Muscle layer of duodenum (tissue), 2 donors: ENCODE results near the gene DUS1L.

Experiments
- H3K27ac ChIP-seq: one replicate; pipeline ENCODE4 v1.7.0; 2013; ENCODE audit warnings: mild to moderate bottlenecking, low read length
- H3K27me3 ChIP-seq: one replicate; pipeline ENCODE4 v1.7.0; 2013; ENCODE audit warnings: low read depth, mild to moderate bottlenecking, control low read depth, low read length
- H3K36me3 ChIP-seq, 2 donors: one replicate each; pipeline ENCODE4 v1.7.0; 2013; ENCODE audit warnings: low read length in 2 of 2, control low read depth in 1 of 2, mild to moderate bottlenecking in 1 of 2; ENCODE audit not compliant: insufficient read depth in 2 of 2, control insufficient read depth in 1 of 2
- H3K4me1 ChIP-seq, 2 donors: one replicate each; pipeline ENCODE4 v1.7.0; 2013; ENCODE audit warnings: low read length in 2 of 2, mild to moderate bottlenecking in 2 of 2, control low read depth in 1 of 2, moderate library complexity in 1 of 2; ENCODE audit not compliant: insufficient read depth in 2 of 2, control insufficient read depth in 1 of 2
- H3K4me3 ChIP-seq, 2 donors: one replicate each; pipeline ENCODE4 v1.7.0; 2013; ENCODE audit warnings: low read length in 2 of 2, low read depth in 1 of 2, mild to moderate bottlenecking in 1 of 2
- H3K9me3 ChIP-seq, 2 donors: one replicate each; pipeline ENCODE4 v1.7.0; 2013; ENCODE audit warnings: low read length in 2 of 2, control low read depth in 1 of 2, mild to moderate bottlenecking in 1 of 2; ENCODE audit not compliant: control insufficient read depth in 1 of 2
- donor health status: healthy.

The DUS1L gene

DNA sequence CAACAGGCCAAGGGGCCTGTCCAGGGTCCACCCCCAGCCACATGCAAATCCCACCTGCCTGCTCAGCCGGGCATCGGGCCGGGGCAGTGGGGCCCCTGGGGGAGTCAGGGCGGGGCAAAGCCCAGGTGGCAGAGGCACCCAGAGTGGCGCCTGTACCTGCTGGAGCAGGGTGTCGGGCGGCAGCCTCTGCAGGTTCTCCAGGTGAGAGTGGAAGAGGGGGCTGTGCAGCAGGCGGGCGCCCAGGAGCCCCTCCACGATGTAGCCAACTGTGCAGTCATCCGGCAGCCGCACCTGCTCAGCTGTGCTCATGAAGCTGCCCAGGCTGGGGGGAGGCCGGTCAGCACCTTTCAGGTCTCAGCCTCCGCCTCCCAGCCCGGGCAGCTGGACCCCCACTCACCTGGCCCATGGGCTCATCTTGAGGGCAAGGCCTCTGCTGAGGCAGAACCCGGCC lies 16.1 kb downstream of the DUS1L start:
- H3K4me1 ChIP-seq = peaks cover 0 to 29% of the 10 kb centered on the region in 2 donors
- no peaks in the 10 kb centered on the region for H3K9me3 ChIP-seq
- no peaks in the 10 kb centered on the region for H3K27me3 ChIP-seq
- H3K4me3 ChIP-seq = no peak overlapping the region
- H3K27ac ChIP-seq = no peak overlapping the region
- H3K36me3 ChIP-seq = peaks cover 5 to 45% of the 10 kb centered on the region in 2 donors

DNA sequence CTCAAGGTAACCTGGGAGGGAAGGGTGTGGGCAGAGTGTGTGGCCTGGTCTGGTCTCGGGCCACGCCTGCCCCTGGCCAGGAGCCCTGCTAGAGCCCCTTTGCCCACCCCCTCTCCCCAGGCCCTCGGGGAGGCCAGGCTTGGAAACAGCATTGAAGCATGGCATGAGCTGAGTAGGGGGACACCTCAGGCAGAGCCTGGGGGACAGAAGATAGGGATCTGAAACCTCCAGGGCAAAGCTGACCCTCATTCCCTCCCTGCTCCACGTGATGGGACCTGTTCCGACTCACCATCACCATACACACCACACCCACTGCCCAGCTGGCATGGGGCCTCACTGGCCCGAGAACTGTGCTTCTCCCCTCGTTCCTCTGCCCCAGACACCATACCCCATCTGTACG lies 16.5 kb downstream of the DUS1L start:
- H3K27me3 ChIP-seq = no peaks in the 10 kb centered on the region
- no peak overlapping the region for H3K4me3 ChIP-seq
- no peak overlapping the region for H3K27ac ChIP-seq
- H3K9me3 ChIP-seq = no peaks in the 10 kb centered on the region
- peaks cover 5 to 41% of the 10 kb centered on the region in 2 donors for H3K36me3 ChIP-seq
- H3K4me1 ChIP-seq = peaks cover 0 to 29% of the 10 kb centered on the region in 2 donors

DNA sequence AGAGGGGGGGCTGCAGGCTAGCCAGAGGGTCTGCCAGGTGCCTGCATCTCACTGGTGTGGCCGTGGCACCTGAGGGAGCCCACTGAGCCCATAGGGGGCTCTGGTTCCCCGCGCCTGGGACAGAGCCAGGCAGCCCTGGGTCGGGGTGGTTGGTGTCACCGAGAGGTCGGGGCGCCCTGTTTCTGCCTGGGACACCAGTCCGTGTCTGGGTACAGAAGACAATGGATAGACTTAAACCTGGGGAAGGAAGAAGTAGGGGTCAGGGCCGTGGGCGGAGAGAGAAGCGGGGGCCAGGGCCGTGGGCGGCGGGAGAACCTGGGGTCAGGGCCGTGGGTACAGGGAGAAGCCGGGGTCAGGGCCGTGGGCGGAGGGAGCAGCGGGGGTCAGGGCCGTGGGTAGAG lies 17.0 kb downstream of the DUS1L start:
- Histone ChIP-seq H3K9me3 (no peaks in the 10 kb centered on the region), H3K4me3 (no peak overlapping the region), H3K27ac (no peak overlapping the region), H3K4me1 (peaks cover 0 to 27% of the 10 kb centered on the region in 2 donors), H3K36me3 (peaks cover 5 to 36% of the 10 kb centered on the region in 2 donors), H3K27me3 (no peaks in the 10 kb centered on the region)

DNA sequence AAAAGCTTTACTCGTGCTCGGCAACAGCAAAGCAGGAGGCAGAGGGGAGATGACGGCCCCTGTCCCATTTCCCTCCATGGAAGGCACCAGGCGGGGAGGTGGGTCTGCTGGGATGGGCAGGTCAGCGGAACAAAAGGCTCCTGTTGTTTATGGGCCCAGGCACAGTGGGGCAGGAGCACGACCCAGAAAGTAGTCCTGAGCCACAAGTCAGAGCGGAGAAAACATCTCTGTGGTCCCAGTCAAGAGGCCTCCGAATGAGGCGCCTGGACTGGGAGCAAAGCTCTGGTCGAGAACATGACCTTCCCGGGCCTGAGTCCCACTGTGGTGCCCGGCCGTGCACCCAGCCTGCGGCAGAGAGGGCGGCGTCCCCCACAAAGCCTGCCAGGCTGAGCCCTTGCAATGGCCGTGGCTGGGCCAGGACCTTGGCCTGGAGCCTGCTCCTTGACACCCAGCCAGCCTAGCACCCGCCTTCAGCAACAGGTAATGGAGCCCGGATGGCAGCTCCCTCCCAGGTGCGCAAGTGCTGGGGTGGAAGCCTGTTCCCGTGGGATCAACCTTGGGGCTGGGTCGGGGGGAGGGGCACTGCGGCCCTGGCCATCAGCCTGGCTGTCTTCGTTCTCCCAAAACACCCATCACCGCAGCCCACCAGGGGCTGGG lies 17.6 kb downstream of the DUS1L start:
- H3K36me3 ChIP-seq = peaks cover 5 to 33% of the 10 kb centered on the region in 2 donors
- no peak overlapping the region for H3K4me3 ChIP-seq
- no peak overlapping the region for H3K27ac ChIP-seq
- no peaks in the 10 kb centered on the region for H3K9me3 ChIP-seq
- H3K27me3 ChIP-seq = no peaks in the 10 kb centered on the region
- H3K4me1 ChIP-seq = peaks cover 0 to 22% of the 10 kb centered on the region in 2 donors

DNA sequence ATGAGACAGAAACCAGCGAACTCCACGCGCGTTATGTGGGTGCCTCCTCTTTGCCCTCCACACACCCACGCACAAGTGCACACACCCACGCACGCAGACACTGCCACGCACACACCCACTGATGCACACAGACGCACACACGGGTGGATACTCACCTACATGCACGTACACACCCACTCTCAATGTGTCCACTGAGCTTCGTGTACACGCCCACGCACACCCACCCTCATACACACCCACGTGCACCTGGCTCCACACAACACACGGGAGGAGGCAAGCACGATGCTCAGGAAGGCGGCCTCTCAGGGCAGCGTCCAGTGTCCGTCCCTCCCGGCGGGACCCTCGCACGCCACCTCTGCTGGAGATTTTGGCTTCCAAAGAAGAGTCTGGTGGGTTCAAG lies 18.2 kb downstream of the DUS1L start:
- Histone ChIP-seq H3K36me3 (peaks cover 5 to 33% of the 10 kb centered on the region in 2 donors), H3K4me1 (peaks cover 0 to 15% of the 10 kb centered on the region in 2 donors), H3K27me3 (no peaks in the 10 kb centered on the region), H3K4me3 (no peak overlapping the region), H3K27ac (no peak overlapping the region), H3K9me3 (no peaks in the 10 kb centered on the region)

DNA sequence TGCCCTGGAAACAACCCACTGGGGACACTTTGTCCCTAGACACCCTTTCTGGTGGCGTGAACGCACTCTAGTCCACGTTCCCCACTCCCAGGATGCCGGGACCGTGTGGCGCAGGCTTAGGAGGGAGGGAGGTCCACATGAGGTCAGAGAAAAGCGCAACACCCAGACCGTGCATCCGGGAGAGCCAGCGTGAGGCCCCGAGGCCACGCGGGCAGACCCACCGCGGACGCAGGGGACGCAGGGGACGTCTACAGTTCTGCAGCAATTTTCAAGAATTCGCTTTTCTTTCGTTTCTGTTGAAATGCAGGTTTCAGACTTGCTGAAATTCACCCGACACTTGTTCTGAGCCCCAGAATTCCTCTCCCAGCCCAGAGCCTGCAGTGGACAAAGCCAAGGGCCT lies 18.7 kb downstream of the DUS1L start:
- H3K27me3 ChIP-seq = no peaks in the 10 kb centered on the region
- H3K4me1 ChIP-seq = peaks cover 0 to 12% of the 10 kb centered on the region in 2 donors
- H3K36me3 ChIP-seq = peaks cover 5 to 33% of the 10 kb centered on the region in 2 donors
- H3K4me3 ChIP-seq = no peak overlapping the region
- no peak overlapping the region for H3K27ac ChIP-seq
- H3K9me3 ChIP-seq = no peaks in the 10 kb centered on the region

DNA sequence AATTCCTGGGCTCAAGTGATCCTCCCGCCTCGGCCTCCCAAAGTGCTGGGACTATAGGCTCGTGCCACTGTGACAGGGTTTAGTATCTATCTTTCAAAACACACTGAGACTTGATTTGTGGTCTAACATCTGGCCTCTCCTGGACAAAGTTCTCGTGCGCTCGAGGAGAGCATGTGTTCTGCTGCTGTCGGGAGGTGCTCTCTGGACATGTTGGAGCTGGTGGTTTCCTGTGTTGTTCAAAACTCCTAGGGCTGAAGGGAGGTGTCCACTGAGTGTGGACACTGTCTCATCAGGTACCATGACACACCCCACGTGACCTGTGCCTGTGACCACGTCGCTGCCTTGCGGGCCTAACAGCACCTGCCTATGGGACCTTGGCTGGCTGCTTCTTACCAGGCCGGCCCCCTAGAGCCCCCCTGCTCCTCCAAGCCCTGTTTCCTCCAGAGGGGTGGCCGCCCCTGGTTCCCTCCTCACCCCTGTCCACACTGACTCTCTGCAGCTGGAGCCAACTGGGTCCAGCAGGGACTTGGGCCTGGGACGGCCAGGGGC lies 19.6 kb downstream of the DUS1L start:
- H3K4me1 ChIP-seq = peaks cover 0 to 11% of the 10 kb centered on the region in 2 donors
- H3K27ac ChIP-seq = no peak overlapping the region
- H3K4me3 ChIP-seq = no peak overlapping the region
- H3K9me3 ChIP-seq = no peaks in the 10 kb centered on the region
- H3K36me3 ChIP-seq = peaks cover 5 to 33% of the 10 kb centered on the region in 2 donors
- no peaks in the 10 kb centered on the region for H3K27me3 ChIP-seq

DNA sequence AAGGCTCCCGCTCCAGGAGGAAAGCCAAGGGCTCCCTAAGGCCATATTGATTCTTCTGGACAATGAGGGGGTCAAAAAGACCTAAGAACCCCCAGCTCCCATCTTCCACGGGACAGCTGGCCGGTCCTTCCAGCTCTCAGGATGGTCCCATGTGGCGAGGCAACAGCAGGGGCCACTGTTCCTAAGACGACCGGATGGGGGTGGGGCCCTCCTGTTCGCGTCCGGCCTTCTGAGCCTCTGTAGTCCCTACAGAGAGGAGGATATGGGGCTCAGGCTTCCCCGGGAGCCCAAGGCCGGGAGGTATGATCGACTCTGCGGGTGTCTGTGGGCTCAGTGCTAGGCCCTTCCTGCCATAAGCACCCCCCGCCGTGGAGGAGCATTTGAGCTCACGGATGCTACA lies 22.1 kb downstream of the DUS1L start:
- H3K27ac ChIP-seq = no peak overlapping the region
- peaks cover 5 to 15% of the 10 kb centered on the region in 2 donors for H3K36me3 ChIP-seq
- H3K4me1 ChIP-seq = no peaks in the 10 kb centered on the region
- no peak overlapping the region for H3K4me3 ChIP-seq
- no peaks in the 10 kb centered on the region for H3K27me3 ChIP-seq
- H3K9me3 ChIP-seq = no peaks in the 10 kb centered on the region

DNA sequence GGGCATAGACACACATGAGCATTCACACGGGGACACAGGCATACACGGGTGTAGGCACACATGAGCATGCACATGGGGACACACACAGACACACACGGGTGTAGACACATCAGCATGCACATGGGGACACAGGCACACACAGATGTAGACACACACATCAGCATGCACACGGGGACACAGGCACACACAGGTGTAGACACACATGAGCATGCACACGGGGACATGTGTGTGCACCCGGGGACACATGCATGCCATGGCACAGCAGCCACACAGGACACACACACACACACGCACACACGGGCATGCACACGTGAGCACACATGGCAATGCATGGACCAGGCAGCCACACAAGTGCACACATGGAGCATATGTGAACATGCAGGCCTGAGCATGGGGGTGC lies 23.0 kb downstream of the DUS1L start:
- no peak overlapping the region for H3K27ac ChIP-seq
- H3K4me1 ChIP-seq = peaks cover 4 to 5% of the 10 kb centered on the region in 2 donors
- H3K36me3 ChIP-seq = peaks cover 5 to 8% of the 10 kb centered on the region in 2 donors
- no peak overlapping the region for H3K4me3 ChIP-seq
- H3K9me3 ChIP-seq = no peaks in the 10 kb centered on the region
- H3K27me3 ChIP-seq = no peaks in the 10 kb centered on the region

DNA sequence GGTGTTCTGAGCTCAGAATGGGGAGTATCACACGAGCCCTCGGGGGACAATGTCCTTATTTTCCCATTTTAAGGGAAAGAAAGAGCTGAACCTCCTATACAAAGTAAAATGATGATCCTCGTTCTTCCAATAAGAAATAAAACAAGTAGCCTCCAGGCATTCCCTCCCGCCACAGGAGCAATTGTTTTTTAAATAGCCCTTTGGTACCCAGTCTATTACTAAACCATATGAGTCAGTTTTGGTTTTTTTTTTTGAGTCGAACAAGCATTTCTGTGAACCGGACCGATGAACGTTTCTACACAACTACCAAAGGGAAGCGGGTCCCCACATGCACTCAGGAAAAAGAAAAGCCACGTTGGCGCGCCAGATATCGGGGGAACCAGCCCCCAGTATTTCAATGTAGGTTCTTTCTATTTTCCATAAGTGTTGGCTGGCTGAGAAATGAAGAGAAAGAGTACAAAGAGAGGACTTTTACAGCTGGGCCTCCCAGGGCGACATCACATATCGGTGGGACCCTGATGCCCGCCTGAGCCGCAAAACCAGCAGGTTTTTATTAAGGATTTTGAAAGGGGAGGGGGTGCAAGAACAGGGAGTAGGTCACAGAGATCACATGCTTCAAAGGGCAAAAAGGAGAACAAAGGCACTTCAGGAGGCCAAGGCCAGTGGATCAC lies 24.3 kb downstream of the DUS1L start:
- Histone ChIP-seq H3K27ac (no peak overlapping the region), H3K9me3 (no peaks in the 10 kb centered on the region), H3K27me3 (no peaks in the 10 kb centered on the region), H3K4me1 (peaks cover 8 to 12% of the 10 kb centered on the region in 2 donors), H3K36me3 (no peaks in the 10 kb centered on the region), H3K4me3 (no peak overlapping the region)

DNA sequence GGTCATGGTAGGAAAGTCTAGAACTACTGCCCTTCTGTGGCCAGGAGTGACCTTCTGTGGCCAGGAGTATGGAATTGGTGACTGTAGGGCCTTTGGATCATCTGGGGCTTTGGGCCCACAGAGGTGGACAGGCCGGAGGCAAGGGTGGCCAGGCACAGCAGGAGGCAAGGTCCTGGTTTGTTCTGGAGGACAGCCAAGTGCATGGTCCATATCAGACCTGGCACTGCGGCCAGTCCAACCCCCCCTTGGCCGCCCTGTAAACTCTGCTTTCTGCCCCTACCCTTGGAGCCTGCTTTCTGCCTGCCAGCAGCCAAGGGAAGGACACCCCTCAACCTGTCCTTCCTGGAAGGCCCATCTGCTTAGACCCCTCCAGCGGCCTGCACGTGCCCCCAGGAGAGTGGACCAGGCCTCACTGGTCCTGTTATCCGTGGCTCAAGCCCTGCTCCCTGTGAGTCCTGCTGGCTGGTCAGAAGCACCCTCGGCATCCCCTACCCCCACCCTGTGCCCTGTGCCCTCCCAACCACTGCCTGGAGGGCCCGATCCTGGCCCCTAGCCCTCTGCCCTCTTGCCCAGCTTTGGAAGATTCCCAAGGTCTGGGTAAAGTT lies 25.8 kb downstream of the DUS1L start:
- Histone ChIP-seq H3K27ac (no peak overlapping the region), H3K27me3 (no peaks in the 10 kb centered on the region), H3K9me3 (no peaks in the 10 kb centered on the region), H3K4me1 (peaks cover 8 to 17% of the 10 kb centered on the region in 2 donors), H3K36me3 (no peaks in the 10 kb centered on the region), H3K4me3 (no peak overlapping the region)
